CD4-positive, CD25-positive, alpha-beta regulatory T cell (primary cell): Measurements from ENCODE around the gene CLDN10. TPM values are rescaled to one million over a fixed set of nuclear protein-coding genes. Genes with fewer than 3 reads are reported as not detected.
A peak's percentile ranks its signal among the peaks of the same experiment; 100 is the strongest.

Experiments
- ATAC-seq, 2 donors: fragments of 150-1000 bp; cut with Tn5 transposase; one replicate each; pipeline ENCODE4 v1.10.0; 2021; ENCODE audit warnings: low read depth in 2 of 2, moderate number of reproducible peaks in 2 of 2, moderate library complexity in 1 of 2
- DNase-seq, 3 donors: peaks; one replicate each; pipeline versions ENCODE4 v3.0.0 to v3.0.0-alpha.2; 2012 to 2022; ENCODE audit warnings: mixed read lengths in 1 of 3
- H3K27ac ChIP-seq: one replicate; pipeline ENCODE4 v1.7.0; 2013; ENCODE audit warnings: mild to moderate bottlenecking, low read length; ENCODE audit not compliant: insufficient read depth, poor library complexity, severe bottlenecking
- H3K27me3 ChIP-seq: one replicate; pipeline ENCODE4 v1.7.0; 2013; ENCODE audit warnings: low read length; ENCODE audit not compliant: control insufficient read depth, insufficient read depth
- H3K36me3 ChIP-seq: one replicate; pipeline ENCODE4 v1.7.0; 2013; ENCODE audit warnings: mild to moderate bottlenecking, low read length, moderate library complexity; ENCODE audit not compliant: control insufficient read depth, insufficient read depth
- H3K4me1 ChIP-seq: 2 replicates; pipeline ENCODE4 v1.7.0; 2013; ENCODE audit warnings: mild to moderate bottlenecking, low read length; ENCODE audit not compliant: insufficient read depth, control insufficient read depth, poor library complexity, severe bottlenecking
- H3K4me3 ChIP-seq: one replicate; pipeline ENCODE4 v1.7.0; 2013; ENCODE audit warnings: low read depth, mild to moderate bottlenecking, low read length, moderate library complexity
- H3K9me3 ChIP-seq, 2 experiments: 1 replicate in 1 of 2; 2 replicates in 1 of 2; pipeline ENCODE4 v1.7.0; 2013; ENCODE audit warnings: low read length in 2 of 2, mild to moderate bottlenecking in 1 of 2, moderate library complexity in 1 of 2; ENCODE audit not compliant: control insufficient read depth in 2 of 2
- H3K27ac Mint-ChIP-seq, 3 donors: one replicate each; pipeline ENCODE4 v1.8.0; 2020 to 2022; ENCODE audit warnings: mild to moderate bottlenecking in 3 of 3, mixed read lengths in 3 of 3, moderate library complexity in 2 of 3
- H3K27me3 Mint-ChIP-seq: one replicate; pipeline ENCODE4 v1.8.0; 2022; ENCODE audit warnings: mild to moderate bottlenecking, mixed read lengths
- H3K36me3 Mint-ChIP-seq: one replicate; pipeline ENCODE4 v1.8.0; 2020; ENCODE audit warnings: mixed read lengths
- H3K4me1 Mint-ChIP-seq, 4 donors: one replicate each; pipeline ENCODE4 v1.8.0; 2020 to 2022; ENCODE audit warnings: mixed read lengths in 4 of 4, mild to moderate bottlenecking in 1 of 4
- H3K4me3 Mint-ChIP-seq, 4 donors: one replicate each; pipeline ENCODE4 v1.8.0; 2020 to 2022; ENCODE audit warnings: mild to moderate bottlenecking in 4 of 4, mixed read lengths in 4 of 4, moderate library complexity in 3 of 4
- H3K9me3 Mint-ChIP-seq, 7 donors: one replicate each; pipeline ENCODE4 v1.8.0; 2020 to 2022; ENCODE audit warnings: mixed read lengths in 7 of 7, mild to moderate bottlenecking in 3 of 7, moderate library complexity in 2 of 7
- polyA plus RNA-seq, 4 donors: library from polyadenylated mRNA; unstranded; fragments of 300-500 nt; fragmentation: Illumina TruSeq; gene quantifications; one replicate each; pipeline ENCODE4 v1.2.3, GENCODE V29; 2021
- total RNA-seq: library from RNA; stranded (reverse); gene quantifications from one replicate; pipeline ENCODE4 v1.2.3, GENCODE V29; 2022

CLDN10 gene
- not detected for total RNA-seq
- not detected for polyA plus RNA-seq

GRCh38 chr13:95552539-95553441 lies at the start of gene CLDN10:
CLDN10 (plus strand) TSS chr13:95552720; CDS start chr13:95552754, 34 bp downstream.
- Mint-ChIP-seq H3K9me3 (peaks cover 0 to 3% (median 0%) of the 10 kb centered on the region in 7 donors), H3K4me3 (peak within 1 kb of the TSS in 2 of 4 donors; percentile 5 to 59), H3K27ac (no peak within 1 kb of the TSS), H3K36me3 (peaks cover 3% of the 10 kb centered on the region), H3K27me3 (peaks cover 69% of the 10 kb centered on the region), H3K4me1 (peaks cover 5 to 20% (median 12%) of the 10 kb centered on the region in 4 donors)
- no peak within 1 kb of the TSS for H3K4me3 ChIP-seq
- H3K36me3 ChIP-seq, result no peaks in the 10 kb centered on the region
- H3K27ac ChIP-seq, result no peak within 1 kb of the TSS
- ATAC-seq, result no peak
- H3K27me3 ChIP-seq, result peaks cover 35% of the 10 kb centered on the region
- H3K4me1 ChIP-seq, result no peaks in the 10 kb centered on the region
- DNase-seq, result no peak
- H3K9me3 ChIP-seq, result no peaks in the 10 kb centered on the region

- Histone ChIP-seq H3K27me3 (no peaks in the 10 kb centered on the region), H3K27ac (no peak overlapping the region), H3K4me1 (no peaks in the 10 kb centered on the region), H3K9me3 (no peaks in the 10 kb centered on the region), H3K36me3 (no peaks in the 10 kb centered on the region), H3K4me3 (no peak overlapping the region)
- Mint-ChIP-seq H3K4me3 (no peak overlapping the region), H3K36me3 (no peaks in the 10 kb centered on the region), H3K4me1 (no peaks in the 10 kb centered on the region), H3K27ac (no peak overlapping the region), H3K27me3 (peaks cover 12% of the 10 kb centered on the region), H3K9me3 (peaks cover 0 to 13% (median 0%) of the 10 kb centered on the region in 7 donors)
- DNase-seq (no peak), ATAC-seq (no peak)
Observed at GRCh38 chr13:95503662-95504061, 48.9 kb upstream of the CLDN10 start.

- no peaks in the 10 kb centered on the region for H3K36me3 Mint-ChIP-seq
- no peak overlapping the region for H3K4me3 Mint-ChIP-seq
- H3K27me3 ChIP-seq, result no peaks in the 10 kb centered on the region
- H3K27me3 Mint-ChIP-seq, result peaks cover 12% of the 10 kb centered on the region
- no peaks in the 10 kb centered on the region for H3K36me3 ChIP-seq
- H3K27ac Mint-ChIP-seq, result no peak overlapping the region
- H3K27ac ChIP-seq, result no peak overlapping the region
- H3K9me3 ChIP-seq, result no peaks in the 10 kb centered on the region
- ATAC-seq (no peak), DNase-seq (no peak)
- peaks cover 0 to 11% (median 0%) of the 10 kb centered on the region in 7 donors for H3K9me3 Mint-ChIP-seq
- no peaks in the 10 kb centered on the region for H3K4me1 ChIP-seq
- no peaks in the 10 kb centered on the region for H3K4me1 Mint-ChIP-seq
- no peak overlapping the region for H3K4me3 ChIP-seq
Observed at GRCh38 chr13:95505265-95505664, 47.3 kb upstream of the CLDN10 start.

- H3K4me3 ChIP-seq, result no peak overlapping the region
- H3K27ac Mint-ChIP-seq, result no peak overlapping the region
Observed at GRCh38 chr13:95505986-95506385, 46.5 kb upstream of the CLDN10 start.

GRCh38 chr13:95507991-95508390 lies 44.5 kb upstream of the CLDN10 start:
- Histone ChIP-seq H3K9me3 (no peaks in the 10 kb centered on the region), H3K27ac (no peak overlapping the region), H3K36me3 (no peaks in the 10 kb centered on the region), H3K27me3 (no peaks in the 10 kb centered on the region), H3K4me1 (no peaks in the 10 kb centered on the region), H3K4me3 (no peak overlapping the region)
- Mint-ChIP-seq H3K4me3 (no peak overlapping the region), H3K9me3 (no peaks in the 10 kb centered on the region), H3K4me1 (no peaks in the 10 kb centered on the region), H3K36me3 (no peaks in the 10 kb centered on the region), H3K27ac (no peak overlapping the region), H3K27me3 (peaks cover 4% of the 10 kb centered on the region)
- no peak for DNase-seq
- ATAC-seq, result no peak

More at GRCh38 chr13:95505986-95506385, 46.5 kb upstream of the CLDN10 start:
- Mint-ChIP-seq H3K4me3 (no peak overlapping the region), H3K36me3 (no peaks in the 10 kb centered on the region), H3K4me1 (no peaks in the 10 kb centered on the region), H3K27me3 (peaks cover 12% of the 10 kb centered on the region), H3K9me3 (peaks cover 0 to 7% (median 0%) of the 10 kb centered on the region in 7 donors)
- ATAC-seq, result no peak
- no peak for DNase-seq
- Histone ChIP-seq H3K4me1 (no peaks in the 10 kb centered on the region), H3K9me3 (no peaks in the 10 kb centered on the region), H3K36me3 (no peaks in the 10 kb centered on the region), H3K27me3 (no peaks in the 10 kb centered on the region), H3K27ac (no peak overlapping the region)

GRCh38 chr13:95508996-95509395 lies 43.5 kb upstream of the CLDN10 start:
- Histone ChIP-seq H3K27ac (no peak overlapping the region), H3K27me3 (no peaks in the 10 kb centered on the region), H3K4me3 (no peak overlapping the region), H3K4me1 (no peaks in the 10 kb centered on the region), H3K36me3 (no peaks in the 10 kb centered on the region), H3K9me3 (no peaks in the 10 kb centered on the region)
- no peaks in the 10 kb centered on the region for H3K27me3 Mint-ChIP-seq
- H3K27ac Mint-ChIP-seq, result no peak overlapping the region
- no peaks in the 10 kb centered on the region for H3K36me3 Mint-ChIP-seq
- H3K4me1 Mint-ChIP-seq, result no peaks in the 10 kb centered on the region
- no peaks in the 10 kb centered on the region for H3K9me3 Mint-ChIP-seq
- no peak overlapping the region for H3K4me3 Mint-ChIP-seq
- DNase-seq, result no peak
- ATAC-seq, result no peak

- Histone ChIP-seq H3K4me1 (no peaks in the 10 kb centered on the region), H3K9me3 (no peaks in the 10 kb centered on the region), H3K27me3 (no peaks in the 10 kb centered on the region), H3K27ac (no peak overlapping the region), H3K4me3 (no peak overlapping the region), H3K36me3 (no peaks in the 10 kb centered on the region)
- no peaks in the 10 kb centered on the region for H3K4me1 Mint-ChIP-seq
- DNase-seq (no peak), ATAC-seq (no peak)
- H3K27me3 Mint-ChIP-seq, result no peaks in the 10 kb centered on the region
- H3K4me3 Mint-ChIP-seq, result no peak overlapping the region
- H3K36me3 Mint-ChIP-seq, result no peaks in the 10 kb centered on the region
- no peaks in the 10 kb centered on the region for H3K9me3 Mint-ChIP-seq
- no peak overlapping the region for H3K27ac Mint-ChIP-seq
Observed at GRCh38 chr13:95509521-95510310, 42.8 kb upstream of the CLDN10 start.
